GM13976 (cell line): ENCODE results near the gene CBFA2T3.

Experiments
- DNase-seq: peaks from one replicate; pipeline ENCODE4 v3.0.0; 2012; ENCODE audit warnings: low spot score
- CTCF ChIP-seq: IDR thresholded peaks from 2 replicates; pipeline ENCODE4 v1.5.1; 2012; ENCODE audit warnings: borderline replicate concordance, mild to moderate bottlenecking; ENCODE audit not compliant: insufficient read depth; ENCODE audit errors: extremely low read depth, missing control alignments, control extremely low read depth
- in situ Hi-C: fragments of 300-500 bp; cut with MboI; formaldehyde crosslinking; loops from one replicate; pipeline ENCODE4 v1.12.0; 2022; ENCODE audit warnings: low sequenced_read_pairs, mixed read lengths, inconsistent platforms; ENCODE audit not compliant: unreplicated experiment

Gene CBFA2T3

GRCh38 chr16:88926374-88926990 lies 50.5 kb downstream of the CBFA2T3 start:
- no peak for DNase-seq
- in situ Hi-C loops: no loop called here
- no peak for TF ChIP-seq CTCF

GRCh38 chr16:88925540-88925887 lies 51.5 kb downstream of the CBFA2T3 start:
- TF ChIP-seq CTCF: no peak
- no peak for DNase-seq
- in situ Hi-C loops: no loop called here

- TF ChIP-seq CTCF: peak; percentile 5
- peak; percentile 79 for DNase-seq
- in situ Hi-C loops: no loop called here
These were observed 52.0 kb downstream of the CBFA2T3 start for GRCh38 chr16:88924834-88925539.

GRCh38 chr16:88923926-88924833 lies 52.8 kb downstream of the CBFA2T3 start:
- no peak for DNase-seq
- no peak for TF ChIP-seq CTCF
- in situ Hi-C loops: no loop called here

- in situ Hi-C loops: no loop called here
- no peak for DNase-seq
- no peak for TF ChIP-seq CTCF
These were observed 53.6 kb downstream of the CBFA2T3 start for GRCh38 chr16:88923450-88923849.

GRCh38 chr16:88922826-88923410 lies 54.1 kb downstream of the CBFA2T3 start:
- no peak for DNase-seq
- in situ Hi-C loops: no loop called here
- no peak for TF ChIP-seq CTCF
